Panc1 (cell line): ENCODE data around the gene TANC1.

Experiments
- CTCF ChIP-seq: fragments of 450-650 bp; IDR thresholded peaks from 2 replicates; pipeline ENCODE4 v1.5.1; 2017; ENCODE audit warnings: mild to moderate bottlenecking
- POLR2AphosphoS5 ChIP-seq: IDR thresholded peaks from 2 replicates; pipeline ENCODE4 v1.6.1; 2012; ENCODE audit warnings: mild to moderate bottlenecking, low read depth, low read length, moderate library complexity

- TF ChIP-seq POLR2AphosphoS5 = no peak
- no peak for TF ChIP-seq CTCF
Measured at GRCh38 chr2:159134979-159135378, 166.5 kb downstream of the TANC1 start.
